Measurements from ENCODE around the gene B3GALT4. TPM values are rescaled to one million over a fixed set of nuclear protein-coding genes. Genes with fewer than 3 reads are reported as not detected.

Gene B3GALT4
- total and polyA plus RNA-seq, 2 of the 13 experiments (the other 11 are each of a cell fraction or from before 2014, with no cell fraction given), result 0.04 to 0.27 TPM

DNA sequence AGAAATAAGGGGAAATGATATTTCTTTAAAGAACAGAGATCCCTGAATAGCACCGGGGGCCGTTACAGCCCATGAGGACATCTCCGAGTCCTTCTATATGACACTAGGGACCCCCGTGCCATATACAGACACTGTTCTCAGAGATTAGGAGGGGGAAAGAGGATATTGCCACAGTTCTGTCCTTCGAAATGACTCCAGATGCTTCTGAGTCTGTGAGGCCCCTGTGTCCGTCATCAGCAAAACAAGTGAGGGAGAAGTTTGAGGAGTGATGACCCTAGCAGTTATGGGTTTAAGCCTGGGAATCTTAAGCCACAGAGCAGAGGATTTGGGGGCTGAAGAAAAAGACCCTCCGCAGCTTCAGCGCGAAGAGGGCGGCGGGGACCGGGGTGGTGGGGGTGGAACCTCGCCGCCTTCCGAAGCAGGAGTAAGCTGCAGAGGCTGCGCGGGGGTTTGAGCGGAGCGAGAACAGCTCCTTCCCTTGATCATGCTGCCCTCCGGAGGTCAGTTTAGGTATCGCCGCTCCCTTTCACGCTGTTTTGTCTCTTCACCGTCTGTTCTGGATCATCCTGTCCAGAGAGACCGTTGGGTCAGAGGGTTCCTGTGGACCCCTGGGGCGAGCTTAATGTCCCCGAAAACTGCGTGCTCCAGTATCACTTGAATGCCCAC lies 28.8 kb upstream of the B3GALT4 start (continued):
- TF ChIP-seq NR2C2 (CRISPR knock-in tag; IDR thresholded peaks at IDR 0.05; ENCODE audit: borderline replicate concordance) (no peak), IKZF4 (CRISPR knock-in tag; IDR thresholded peaks at IDR 0.05; ENCODE audit: borderline replicate concordance, low read depth, not compliant biosample characterization) (no peak), BRD4 (CRISPR knock-in tag; IDR thresholded peaks at IDR 0.05) (no peak), SOX13 (IDR thresholded peaks at IDR 0.05) (no peak), SOX13 (CRISPR knock-in tag; conservative IDR thresholded peaks at IDR 0.05 in 1 of 2, IDR thresholded peaks at IDR 0.05 in 1 of 2) (no peak), KLF16 (CRISPR knock-in tag; IDR thresholded peaks at IDR 0.05) (peak in 1 of 2 experiments; percentile 40; a peak in 1 of 4 replicates), KLF9 (CRISPR knock-in tag; IDR thresholded peaks at IDR 0.05; ENCODE audit: low read depth) (no peak), ZNF607 (CRISPR knock-in tag; IDR thresholded peaks at IDR 0.05; ENCODE audit: borderline replicate concordance) (no peak), ZNF768 (CRISPR knock-in tag; IDR thresholded peaks at IDR 0.05) (peak; percentile 23; the same call in 1 of the 2 replicates), YEATS4 (CRISPR knock-in tag; IDR thresholded peaks at IDR 0.05; ENCODE audit: borderline replicate concordance) (no peak; the same call in 1 of the 2 replicates), CBFB (CRISPR knock-in tag; IDR thresholded peaks at IDR 0.05) (no peak), ZNF775 (CRISPR knock-in tag; IDR thresholded peaks at IDR 0.05; ENCODE audit: borderline replicate concordance) (no peak), TAF1 (CRISPR knock-in tag; IDR thresholded peaks at IDR 0.05) (no peak)
- TF ChIP-seq, protein P1, sequence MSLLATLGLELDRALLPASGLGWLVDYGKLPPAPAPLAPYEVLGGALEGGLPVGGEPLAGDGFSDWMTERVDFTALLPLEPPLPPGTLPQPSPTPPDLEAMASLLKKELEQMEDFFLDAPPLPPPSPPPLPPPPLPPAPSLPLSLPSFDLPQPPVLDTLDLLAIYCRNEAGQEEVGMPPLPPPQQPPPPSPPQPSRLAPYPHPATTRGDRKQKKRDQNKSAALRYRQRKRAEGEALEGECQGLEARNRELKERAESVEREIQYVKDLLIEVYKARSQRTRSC (CRISPR knock-in tag; IDR thresholded peaks at IDR 0.05; ENCODE audit: low read depth), result no peak
- TF ChIP-seq, protein P2, sequence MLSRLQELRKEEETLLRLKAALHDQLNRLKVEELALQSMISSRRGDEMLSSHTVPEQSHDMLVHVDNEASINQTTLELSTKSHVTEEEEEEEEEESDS (CRISPR knock-in tag; IDR thresholded peaks at IDR 0.05; ENCODE audit: borderline replicate concordance), result no peak
- TF ChIP-seq, protein P3, sequence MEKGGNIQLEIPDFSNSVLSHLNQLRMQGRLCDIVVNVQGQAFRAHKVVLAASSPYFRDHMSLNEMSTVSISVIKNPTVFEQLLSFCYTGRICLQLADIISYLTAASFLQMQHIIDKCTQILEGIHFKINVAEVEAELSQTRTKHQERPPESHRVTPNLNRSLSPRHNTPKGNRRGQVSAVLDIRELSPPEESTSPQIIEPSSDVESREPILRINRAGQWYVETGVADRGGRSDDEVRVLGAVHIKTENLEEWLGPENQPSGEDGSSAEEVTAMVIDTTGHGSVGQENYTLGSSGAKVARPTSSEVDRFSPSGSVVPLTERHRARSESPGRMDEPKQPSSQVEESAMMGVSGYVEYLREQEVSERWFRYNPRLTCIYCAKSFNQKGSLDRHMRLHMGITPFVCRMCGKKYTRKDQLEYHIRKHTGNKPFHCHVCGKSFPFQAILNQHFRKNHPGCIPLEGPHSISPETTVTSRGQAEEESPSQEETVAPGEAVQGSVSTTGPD (CRISPR knock-in tag; IDR thresholded peaks at IDR 0.05), result no peak
- TF ChIP-seq, protein P4, sequence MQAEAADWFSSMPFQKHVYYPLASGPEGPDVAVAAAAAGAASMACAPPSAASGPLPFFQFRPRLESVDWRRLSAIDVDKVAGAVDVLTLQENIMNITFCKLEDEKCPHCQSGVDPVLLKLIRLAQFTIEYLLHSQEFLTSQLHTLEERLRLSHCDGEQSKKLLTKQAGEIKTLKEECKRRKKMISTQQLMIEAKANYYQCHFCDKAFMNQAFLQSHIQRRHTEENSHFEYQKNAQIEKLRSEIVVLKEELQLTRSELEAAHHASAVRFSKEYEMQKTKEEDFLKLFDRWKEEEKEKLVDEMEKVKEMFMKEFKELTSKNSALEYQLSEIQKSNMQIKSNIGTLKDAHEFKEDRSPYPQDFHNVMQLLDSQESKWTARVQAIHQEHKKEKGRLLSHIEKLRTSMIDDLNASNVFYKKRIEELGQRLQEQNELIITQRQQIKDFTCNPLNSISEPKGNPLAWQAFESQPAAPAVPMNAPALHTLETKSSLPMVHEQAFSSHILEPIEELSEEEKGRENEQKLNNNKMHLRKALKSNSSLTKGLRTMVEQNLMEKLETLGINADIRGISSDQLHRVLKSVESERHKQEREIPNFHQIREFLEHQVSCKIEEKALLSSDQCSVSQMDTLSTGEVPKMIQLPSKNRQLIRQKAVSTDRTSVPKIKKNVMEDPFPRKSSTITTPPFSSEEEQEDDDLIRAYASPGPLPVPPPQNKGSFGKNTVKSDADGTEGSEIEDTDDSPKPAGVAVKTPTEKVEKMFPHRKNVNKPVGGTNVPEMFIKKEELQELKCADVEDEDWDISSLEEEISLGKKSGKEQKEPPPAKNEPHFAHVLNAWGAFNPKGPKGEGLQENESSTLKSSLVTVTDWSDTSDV (CRISPR knock-in tag; IDR thresholded peaks at IDR 0.05), result no peak
- TF ChIP-seq, protein P5, sequence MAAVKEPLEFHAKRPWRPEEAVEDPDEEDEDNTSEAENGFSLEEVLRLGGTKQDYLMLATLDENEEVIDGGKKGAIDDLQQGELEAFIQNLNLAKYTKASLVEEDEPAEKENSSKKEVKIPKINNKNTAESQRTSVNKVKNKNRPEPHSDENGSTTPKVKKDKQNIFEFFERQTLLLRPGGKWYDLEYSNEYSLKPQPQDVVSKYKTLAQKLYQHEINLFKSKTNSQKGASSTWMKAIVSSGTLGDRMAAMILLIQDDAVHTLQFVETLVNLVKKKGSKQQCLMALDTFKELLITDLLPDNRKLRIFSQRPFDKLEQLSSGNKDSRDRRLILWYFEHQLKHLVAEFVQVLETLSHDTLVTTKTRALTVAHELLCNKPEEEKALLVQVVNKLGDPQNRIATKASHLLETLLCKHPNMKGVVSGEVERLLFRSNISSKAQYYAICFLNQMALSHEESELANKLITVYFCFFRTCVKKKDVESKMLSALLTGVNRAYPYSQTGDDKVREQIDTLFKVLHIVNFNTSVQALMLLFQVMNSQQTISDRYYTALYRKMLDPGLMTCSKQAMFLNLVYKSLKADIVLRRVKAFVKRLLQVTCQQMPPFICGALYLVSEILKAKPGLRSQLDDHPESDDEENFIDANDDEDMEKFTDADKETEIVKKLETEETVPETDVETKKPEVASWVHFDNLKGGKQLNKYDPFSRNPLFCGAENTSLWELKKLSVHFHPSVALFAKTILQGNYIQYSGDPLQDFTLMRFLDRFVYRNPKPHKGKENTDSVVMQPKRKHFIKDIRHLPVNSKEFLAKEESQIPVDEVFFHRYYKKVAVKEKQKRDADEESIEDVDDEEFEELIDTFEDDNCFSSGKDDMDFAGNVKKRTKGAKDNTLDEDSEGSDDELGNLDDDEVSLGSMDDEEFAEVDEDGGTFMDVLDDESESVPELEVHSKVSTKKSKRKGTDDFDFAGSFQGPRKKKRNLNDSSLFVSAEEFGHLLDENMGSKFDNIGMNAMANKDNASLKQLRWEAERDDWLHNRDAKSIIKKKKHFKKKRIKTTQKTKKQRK (IDR thresholded peaks at IDR 0.05; ENCODE audit: low read length), result no peak
- TF ChIP-seq, protein P6, sequence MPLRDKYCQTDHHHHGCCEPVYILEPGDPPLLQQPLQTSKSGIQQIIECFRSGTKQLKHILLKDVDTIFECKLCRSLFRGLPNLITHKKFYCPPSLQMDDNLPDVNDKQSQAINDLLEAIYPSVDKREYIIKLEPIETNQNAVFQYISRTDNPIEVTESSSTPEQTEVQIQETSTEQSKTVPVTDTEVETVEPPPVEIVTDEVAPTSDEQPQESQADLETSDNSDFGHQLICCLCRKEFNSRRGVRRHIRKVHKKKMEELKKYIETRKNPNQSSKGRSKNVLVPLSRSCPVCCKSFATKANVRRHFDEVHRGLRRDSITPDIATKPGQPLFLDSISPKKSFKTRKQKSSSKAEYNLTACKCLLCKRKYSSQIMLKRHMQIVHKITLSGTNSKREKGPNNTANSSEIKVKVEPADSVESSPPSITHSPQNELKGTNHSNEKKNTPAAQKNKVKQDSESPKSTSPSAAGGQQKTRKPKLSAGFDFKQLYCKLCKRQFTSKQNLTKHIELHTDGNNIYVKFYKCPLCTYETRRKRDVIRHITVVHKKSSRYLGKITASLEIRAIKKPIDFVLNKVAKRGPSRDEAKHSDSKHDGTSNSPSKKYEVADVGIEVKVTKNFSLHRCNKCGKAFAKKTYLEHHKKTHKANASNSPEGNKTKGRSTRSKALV (CRISPR knock-in tag; IDR thresholded peaks at IDR 0.05), result no peak
